ENCODE measurements around the gene BHMT2. TPM values are rescaled to one million over a fixed set of nuclear protein-coding genes. Genes with fewer than 3 reads are reported as not detected.

The BHMT2 gene
- total RNA-seq, 1 experiment from 2014 or later, result 0.20 TPM

DNA sequence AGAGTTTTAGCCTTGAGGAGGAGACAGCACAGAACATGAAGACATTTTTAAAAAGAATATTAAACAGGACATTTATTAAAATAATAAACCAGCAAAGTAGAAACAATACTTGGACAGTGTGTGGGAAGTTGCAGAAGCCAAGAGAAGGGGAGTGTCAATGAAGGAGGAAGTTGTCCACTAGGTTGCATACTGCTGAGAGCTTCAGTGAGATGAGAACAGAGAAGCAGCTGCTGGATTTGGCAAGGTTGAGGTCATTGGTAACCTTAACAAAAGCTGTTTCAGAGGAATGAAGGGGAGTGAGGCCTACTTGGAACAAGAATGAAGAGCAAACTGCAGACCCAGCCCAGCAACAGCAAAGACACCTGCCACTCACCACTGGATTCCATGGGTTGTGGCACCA lies 53.4 kb downstream of the BHMT2 start:
- ChIA-PET CTCF (interaction anchor here (2.0 kb wide), 1 partner anchor 10 kb away, joined by 5 read pairs; no protein-coding TSS in a partner anchor), POLR2A (no interaction called here), RAD21 (ENCODE audit: low non-redundant PET in 1 of 2, low total read pairs in 2 of 2, uncharacterized antibody in 2 of 2, unreplicated experiment in 2 of 2) (no interaction called here)
- no peak overlapping the region for H3K27ac ChIP-seq (ENCODE audit: low read depth, low read length)
- H3K27me3 ChIP-seq (ENCODE audit: insufficient read depth, low read length), result no peaks in the 10 kb centered on the region
- ATAC-seq (no peak), DNase-seq (ENCODE audit: low read depth, low spot score) (no peak)
- no peak overlapping the region for H3K9ac ChIP-seq (ENCODE audit: low read length)
- no peak overlapping the region for H2AFZ ChIP-seq (ENCODE audit: low read depth, low read length, poor library complexity, severe bottlenecking)
- no TSS peak for BruUV-seq (replicated peaks)
- no peaks in the 10 kb centered on the region for H3K9me2 ChIP-seq (ENCODE audit: insufficient read depth)
- H3K79me2 ChIP-seq (ENCODE audit: insufficient read depth, low read length), result no peaks in the 10 kb centered on the region
- H4K20me1 ChIP-seq (ENCODE audit: insufficient read depth), result no peaks in the 10 kb centered on the region
- no peak overlapping the region for H3K4me2 ChIP-seq (ENCODE audit: low read length)
- no peak overlapping the region for H3K4me3 ChIP-seq (replicated peaks in 1 of 2; ENCODE audit: low read depth in 1 of 2, low read length in 2 of 2)
- no peaks in the 10 kb centered on the region for H3K4me1 ChIP-seq (ENCODE audit: control insufficient read depth in 1 of 2, insufficient read depth in 2 of 2, low read length in 2 of 2)
- H3K9me3 ChIP-seq (ENCODE audit: control insufficient read depth in 1 of 2, insufficient read depth in 1 of 2, low read depth in 1 of 2, low read length in 2 of 2), result no peaks in the 10 kb centered on the region
- intact Hi-C loops (cut with micrococcal nuclease), result loop anchor here (5.0 kb wide), 1 partner anchor 81 kb away; no protein-coding TSS in a partner anchor
- TF ChIP-seq EGR1 (IDR thresholded peaks at IDR 0.05; ENCODE audit: low read depth), result no peak
- TF ChIP-seq ELF1 (IDR thresholded peaks at IDR 0.05; ENCODE audit: borderline replicate concordance, low read depth), result no peak
- no peak for TF ChIP-seq POLR2AphosphoS5 (IDR thresholded peaks at IDR 0.05; ENCODE audit: low read depth, low read length)
- TF ChIP-seq, protein P1, sequence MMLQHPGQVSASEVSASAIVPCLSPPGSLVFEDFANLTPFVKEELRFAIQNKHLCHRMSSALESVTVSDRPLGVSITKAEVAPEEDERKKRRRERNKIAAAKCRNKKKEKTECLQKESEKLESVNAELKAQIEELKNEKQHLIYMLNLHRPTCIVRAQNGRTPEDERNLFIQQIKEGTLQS (IDR thresholded peaks at IDR 0.05), result no peak
- no peak for TF ChIP-seq FOSL1 (IDR thresholded peaks at IDR 0.05; ENCODE audit: low read depth)
- TF ChIP-seq SRF (IDR thresholded peaks at IDR 0.05; ENCODE audit: low read depth), result no peak
- TF ChIP-seq REST (IDR thresholded peaks at IDR 0.05; ENCODE audit: low read depth), result no peak
- H3K36me3 ChIP-seq (ENCODE audit: control insufficient read depth in 1 of 2, insufficient read depth in 2 of 2, low read length in 2 of 2), result no peaks in the 10 kb centered on the region
